SH-SY5Y (cell line): Measurements from ENCODE around the gene HORMAD2.

ENCODE experiments used
- GATA2 ChIP-seq: IDR thresholded peaks from 2 replicates; pipeline ENCODE4 v1.6.1; 2011; ENCODE audit warnings: mild to moderate bottlenecking, low read depth, low read length
- GATA3 ChIP-seq: IDR thresholded peaks from 2 replicates; pipeline ENCODE4 v1.6.1; 2011; ENCODE audit warnings: low read depth, mild to moderate bottlenecking, low read length, moderate library complexity

- TF ChIP-seq GATA2 (no peak), GATA3 (no peak)
These were observed 7.3 kb downstream of the HORMAD2 start for GRCh38 chr22:30087611-30088010.
